Stimulated activated CD8-positive, alpha-beta memory T cell treated with anti-CD3 and anti-CD28 coated beads, Interleukin-2, amount 100 ng/mL, for 1 hour (primary cell): ENCODE measurements around the gene EEA1.

ENCODE experiments used
- DNase-seq, 2 donors: peaks; one replicate each; pipeline ENCODE4 v3.0.0-alpha.2; 2020; ENCODE audit warnings: low read depth in 2 of 2

Gene EEA1

DNA sequence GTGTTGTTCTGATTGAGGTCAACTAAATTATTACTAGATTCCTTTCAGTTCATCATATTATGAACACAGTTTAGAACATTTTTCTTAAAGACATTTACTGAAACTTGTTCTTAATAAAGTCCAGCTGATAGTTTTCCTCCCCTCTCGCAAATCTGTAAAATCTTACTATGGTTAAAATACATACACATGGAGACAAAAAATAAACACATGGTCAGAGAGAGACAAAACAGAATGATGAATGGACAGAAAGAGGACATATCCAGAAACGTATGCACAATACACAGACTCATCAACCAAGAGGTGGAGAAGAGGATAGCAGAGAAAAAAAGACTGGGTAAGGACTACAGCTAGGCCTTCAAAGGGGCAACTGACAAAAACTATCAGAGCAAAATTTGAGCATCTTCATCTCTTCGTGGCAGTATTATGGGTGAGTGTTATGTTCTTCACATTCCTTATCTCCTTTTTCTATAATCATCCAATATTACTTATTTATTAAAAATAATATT is 38.4 kb downstream of the EEA1 start:
- no peak for DNase-seq

GRCh38 chr12:92886131-92886530 is 43.0 kb downstream of the EEA1 start:
- no peak for DNase-seq

GRCh38 chr12:92879698-92880322 is 49.3 kb downstream of the EEA1 start:
- no peak for DNase-seq

DNA sequence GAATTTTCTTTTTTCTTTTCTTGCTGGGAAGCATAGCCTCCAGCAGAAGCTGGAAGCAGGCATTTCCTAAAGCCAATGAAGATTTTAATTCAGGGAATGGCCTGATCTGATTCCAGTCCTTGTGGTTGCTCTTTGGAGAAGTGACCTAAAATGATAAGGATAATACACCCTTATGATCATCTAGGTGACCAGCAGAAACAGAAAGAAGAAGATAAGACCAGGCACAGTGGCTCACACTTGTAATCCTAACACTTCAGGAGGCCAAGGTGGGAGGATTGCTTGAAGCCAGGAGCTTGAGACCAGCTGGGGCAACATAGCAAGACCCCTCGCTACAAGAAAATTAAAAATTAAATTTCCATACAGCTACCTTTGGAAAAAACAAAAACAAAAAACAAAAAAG is 51.2 kb downstream of the EEA1 start:
- no peak for DNase-seq

DNA sequence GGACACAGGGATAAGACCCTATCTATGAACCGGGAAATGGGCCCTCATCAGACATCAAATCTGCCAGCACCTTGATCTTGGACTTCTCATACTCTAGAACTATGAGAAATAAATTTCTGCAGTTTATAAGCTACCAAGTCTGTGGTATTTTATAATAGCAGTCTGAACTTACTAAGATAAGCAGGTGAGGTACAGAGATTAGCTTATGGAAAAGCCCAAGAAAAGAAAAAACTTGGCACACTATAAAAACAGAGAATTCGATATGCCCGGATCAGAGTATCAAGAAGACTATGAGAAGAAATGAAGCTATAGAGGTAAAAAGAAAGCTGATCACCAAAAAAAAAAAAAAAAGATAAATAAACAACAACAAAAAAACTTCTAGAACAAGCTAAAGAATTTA is 52.6 kb downstream of the EEA1 start:
- no peak for DNase-seq

DNA sequence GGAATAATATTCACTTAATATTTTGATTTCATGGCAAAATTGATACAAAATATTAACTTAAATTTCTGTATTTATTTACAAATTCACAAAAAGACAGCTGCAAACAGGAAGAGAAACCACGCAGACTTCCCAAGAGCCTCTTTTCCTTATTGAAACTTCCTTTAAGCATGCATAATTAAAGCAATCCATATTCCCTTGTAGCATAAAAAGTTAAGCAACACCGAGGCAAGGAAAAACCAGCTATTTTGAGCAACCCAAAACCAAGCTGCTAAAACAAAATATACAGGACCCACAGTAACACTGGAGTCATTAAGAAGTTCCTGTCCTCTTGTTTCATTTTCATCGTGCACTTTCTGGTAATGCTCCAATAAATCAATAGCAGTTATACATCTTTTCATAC is 58.0 kb downstream of the EEA1 start:
- no peak for DNase-seq

DNA sequence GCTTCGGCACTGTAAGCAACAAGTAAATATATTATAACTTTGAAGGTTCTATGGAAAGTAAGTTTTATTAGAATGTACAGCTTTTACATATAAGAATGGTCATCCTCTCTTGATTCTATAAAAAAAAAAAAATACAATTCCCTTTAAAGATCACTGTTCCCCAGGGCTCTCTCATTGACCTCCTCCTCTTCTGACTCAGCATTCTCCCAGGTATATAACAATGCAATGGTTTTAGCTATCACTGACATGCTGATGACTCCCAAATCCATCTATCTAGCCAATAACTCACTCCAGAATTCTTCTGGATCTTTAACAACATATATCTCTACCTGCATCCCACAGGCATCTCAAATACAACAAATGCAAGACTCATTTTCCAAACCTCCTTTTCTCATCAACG is 62.7 kb downstream of the EEA1 start:
- DNase-seq = no peak

- no peak for DNase-seq
These were observed 65.8 kb downstream of the EEA1 start for GRCh38 chr12:92863251-92863650.

GRCh38 chr12:92861381-92861780 is 67.7 kb downstream of the EEA1 start:
- DNase-seq = no peak

DNA sequence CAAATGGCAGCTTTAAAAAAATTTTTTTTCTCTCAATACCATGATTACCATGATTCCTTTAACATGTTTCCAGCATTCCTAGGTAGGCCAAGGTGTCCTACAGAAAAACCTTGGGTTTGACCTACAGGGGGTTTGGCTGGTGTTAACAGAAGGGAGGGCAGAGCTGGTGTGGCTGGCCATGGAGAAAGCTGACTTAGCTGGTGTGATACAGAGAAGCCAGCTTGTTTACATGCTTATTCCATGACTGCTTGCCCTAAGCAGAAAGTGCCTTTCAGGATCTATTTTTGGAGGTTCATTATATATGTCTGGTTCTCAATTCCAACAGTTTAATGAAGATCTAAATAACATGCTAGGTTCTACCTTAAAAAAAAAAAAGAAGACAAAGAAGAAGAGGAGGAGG is 68.6 kb downstream of the EEA1 start:
- no peak for DNase-seq

GRCh38 chr12:92859650-92860386 is 69.3 kb downstream of the EEA1 start:
- DNase-seq = no peak

- no peak for DNase-seq
These were observed 71.3 kb downstream of the EEA1 start for GRCh38 chr12:92857818-92858217.

- DNase-seq = no peak
These were observed 74.8 kb downstream of the EEA1 start for GRCh38 chr12:92854344-92854743.

GRCh38 chr12:92848740-92849139 is 80.4 kb downstream of the EEA1 start:
- no peak for DNase-seq

GRCh38 chr12:92847368-92847767 is 81.7 kb downstream of the EEA1 start:
- DNase-seq = no peak

- no peak for DNase-seq
These were observed 83.8 kb downstream of the EEA1 start for GRCh38 chr12:92845329-92845728.

GRCh38 chr12:92844151-92844763 is 84.8 kb downstream of the EEA1 start:
- no peak for DNase-seq

- DNase-seq = no peak
These were observed 99.3 kb downstream of the EEA1 start for GRCh38 chr12:92829686-92830282.

DNA sequence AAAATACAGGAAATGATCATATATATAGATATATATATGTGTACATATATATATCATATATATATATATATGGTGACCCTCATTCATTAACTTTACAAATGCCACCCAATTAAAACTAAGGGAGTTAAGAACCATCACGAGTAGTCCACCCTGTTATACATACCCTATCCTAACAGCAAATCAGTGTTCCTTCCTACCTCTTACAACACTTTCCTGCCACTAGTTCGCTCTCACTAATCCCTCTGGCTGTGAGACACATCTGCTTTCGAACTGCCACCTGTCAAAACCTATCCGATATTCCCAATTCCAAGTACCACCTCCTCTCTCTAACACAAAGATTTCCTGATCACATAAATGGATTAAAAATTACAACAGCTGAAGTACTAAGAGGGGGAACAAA is 100.5 kb downstream of the EEA1 start:
- no peak for DNase-seq

- DNase-seq = peak in 1 of 2 donors; percentile 1
These were observed 101.2 kb downstream of the EEA1 start for GRCh38 chr12:92827836-92828431.

GRCh38 chr12:92821142-92821541 is 108.0 kb downstream of the EEA1 start:
- DNase-seq = no peak

GRCh38 chr12:92814584-92814983 is 114.5 kb downstream of the EEA1 start:
- no peak for DNase-seq
